Neural cell (in vitro differentiated cells): Measurements from ENCODE around the gene GABBR2. TPM values are rescaled to one million over a fixed set of nuclear protein-coding genes. Genes with fewer than 3 reads are reported as not detected.

Experiments
- H2AFZ ChIP-seq: fragments of 200-600, 300-800 bp; sonication (generic), shearing (Covaris generic); 2 replicates; pipeline ENCODE4 v1.6.0; 2014; ENCODE audit warnings: low read depth, mild to moderate bottlenecking, antibody characterized with exemption, low read length, moderate library complexity
- H3F3A ChIP-seq: fragments of 200-600 bp; shearing (Covaris generic); 2 replicates; pipeline ENCODE4 v1.6.1; 2016; ENCODE audit warnings: mild to moderate bottlenecking, moderate library complexity, mixed read lengths, antibody characterized with exemption, low read length; ENCODE audit not compliant: insufficient read depth, poor library complexity, severe bottlenecking
- H3K27ac ChIP-seq: fragments of 200-600, 300-800 bp; sonication (generic), shearing (Covaris generic); 2 replicates; pipeline ENCODE4 v1.5.1; 2014; ENCODE audit warnings: mild to moderate bottlenecking, low read length, moderate library complexity
- H3K27me3 ChIP-seq: fragments of 300-800, 200-600 bp; sonication (generic), shearing (Covaris generic); 2 replicates; pipeline ENCODE4 v1.6.0; 2014; ENCODE audit warnings: mild to moderate bottlenecking, low read depth, low read length, moderate library complexity; ENCODE audit not compliant: insufficient read depth
- H3K36me3 ChIP-seq: fragments of 300-800, 200-600 bp; sonication (generic), shearing (Covaris generic); 2 replicates; pipeline ENCODE4 v1.5.1; 2014; ENCODE audit warnings: mild to moderate bottlenecking, antibody characterized with exemption, low read length, moderate library complexity; ENCODE audit not compliant: insufficient read depth
- H3K4me2 ChIP-seq: fragments of 300-800, 200-600 bp; sonication (generic), shearing (Covaris generic); 2 replicates; pipeline ENCODE4 v1.6.0; 2014; ENCODE audit warnings: mild to moderate bottlenecking, low read length
- H3K4me3 ChIP-seq: fragments of 300-800, 200-600 bp; sonication (generic), shearing (Covaris generic); 2 replicates; pipeline ENCODE4 v1.5.1; 2014; ENCODE audit warnings: mild to moderate bottlenecking, low read length, moderate library complexity
- H3K79me2 ChIP-seq: fragments of 200-600 bp; shearing (Covaris generic); replicated peaks from 2 replicates; pipeline ENCODE4 v1.6.0; 2014; ENCODE audit warnings: mild to moderate bottlenecking, low read length, moderate library complexity; ENCODE audit not compliant: insufficient read depth
- H3K9ac ChIP-seq: fragments of 300-800, 200-600 bp; sonication (generic), shearing (Covaris generic); 2 replicates; pipeline ENCODE4 v1.6.1; 2016; ENCODE audit warnings: mild to moderate bottlenecking, low read length, mixed read lengths
- H3K9me2 ChIP-seq: fragments of 200-600 bp; shearing (Covaris generic); 2 replicates; pipeline ENCODE4 v1.6.1; 2016; ENCODE audit warnings: mild to moderate bottlenecking, low read length, mixed read lengths; ENCODE audit not compliant: insufficient read depth
- H3K9me3 ChIP-seq: fragments of 200-600, 300-800 bp; sonication (generic), shearing (Covaris generic); 2 replicates; pipeline ENCODE4 v1.6.1; 2016; ENCODE audit warnings: mild to moderate bottlenecking, mixed run types, low read length, moderate library complexity, mixed read lengths
- H4K20me1 ChIP-seq: fragments of 200-600 bp; shearing (Covaris generic); 2 replicates; pipeline ENCODE4 v1.6.1; 2016; ENCODE audit warnings: mild to moderate bottlenecking, mixed run types; ENCODE audit not compliant: insufficient read depth
- CTCF ChIP-seq: fragments of 450-650 bp; IDR thresholded peaks from 2 replicates; pipeline ENCODE4 v1.5.1; 2014; ENCODE audit warnings: antibody characterized with exemption, mild to moderate bottlenecking, moderate library complexity; ENCODE audit not compliant: poor library complexity, severe bottlenecking
- EP300 ChIP-seq: fragments of 450-650 bp; conservative IDR thresholded peaks from 2 replicates; pipeline ENCODE4 v1.6.1; 2014; ENCODE audit warnings: antibody characterized with exemption, mild to moderate bottlenecking, moderate library complexity; ENCODE audit not compliant: poor library complexity, severe bottlenecking
- EZH2 ChIP-seq: fragments of 200-600, 300-800 bp; shearing (Covaris generic), sonication (generic); IDR thresholded peaks from 2 replicates; pipeline ENCODE4 v1.6.1; 2014; ENCODE audit warnings: antibody characterized with exemption, low read length, borderline replicate concordance, mild to moderate bottlenecking; ENCODE audit not compliant: insufficient read depth, poor library complexity, severe bottlenecking
- MXI1 ChIP-seq: fragments of 450-650 bp; conservative IDR thresholded peaks from 2 replicates; pipeline ENCODE4 v1.6.1; 2014; ENCODE audit warnings: antibody characterized with exemption, mild to moderate bottlenecking; ENCODE audit not compliant: poor library complexity, severe bottlenecking
- POLR2AphosphoS5 ChIP-seq: IDR thresholded peaks from 2 replicates; pipeline ENCODE4 v1.6.1; 2012
- RAD21 ChIP-seq: fragments of 450-650 bp; conservative IDR thresholded peaks from 2 replicates; pipeline ENCODE4 v1.6.1; 2014; ENCODE audit warnings: antibody characterized with exemption, mild to moderate bottlenecking, moderate library complexity
- REST ChIP-seq: IDR thresholded peaks from 2 replicates; pipeline ENCODE4 v1.6.1; 2012; ENCODE audit warnings: borderline replicate concordance
- SMC3 ChIP-seq: fragments of 450-650 bp; conservative IDR thresholded peaks from 2 replicates; pipeline ENCODE4 v1.6.1; 2014; ENCODE audit warnings: antibody characterized with exemption, mild to moderate bottlenecking, moderate library complexity; ENCODE audit not compliant: poor library complexity
- TAF1 ChIP-seq: IDR thresholded peaks from 2 replicates; pipeline ENCODE4 v1.6.1; 2012; ENCODE audit warnings: low read depth
- polyA plus RNA-seq: library from polyadenylated mRNA; depleted of rRNA; stranded (reverse); fragments of >200 nt; gene quantifications from 2 replicates; pipeline ENCODE4 v1.2.3, GENCODE V29; 2014

Gene GABBR2
- polyA plus RNA-seq, 1 donor from 2014 or later = 7.1 TPM

- TF ChIP-seq POLR2AphosphoS5 (no peak), CTCF (no peak), EP300 (no peak), RAD21 (no peak), MXI1 (no peak), SMC3 (no peak), REST (no peak), TAF1 (no peak)
Observed at GRCh38 chr9:98351370-98351769, 357.4 kb downstream of the GABBR2 start.

GRCh38 chr9:98347642-98348041 is 361.1 kb downstream of the GABBR2 start:
- Histone ChIP-seq H3K9me3 (peaks cover 3% of the 10 kb centered on the region), H3K79me2 (no peaks in the 10 kb centered on the region), H3F3A (no peaks in the 10 kb centered on the region)

More at GRCh38 chr9:98351370-98351769, 357.4 kb downstream of the GABBR2 start:
- Histone ChIP-seq H3K9ac (no peak overlapping the region), H3K4me2 (no peak overlapping the region), H3K27me3 (no peaks in the 10 kb centered on the region), H3K4me3 (no peak overlapping the region), H3K9me3 (peaks cover 3% of the 10 kb centered on the region), H3K79me2 (no peaks in the 10 kb centered on the region), H2AFZ (no peak overlapping the region), H4K20me1 (no peaks in the 10 kb centered on the region), H3K36me3 (no peaks in the 10 kb centered on the region), H3F3A (no peaks in the 10 kb centered on the region), H3K9me2 (no peaks in the 10 kb centered on the region), H3K27ac (no peak overlapping the region)

More at GRCh38 chr9:98347642-98348041, 361.1 kb downstream of the GABBR2 start:
- no peak overlapping the region for H3K4me3 ChIP-seq
- H3K4me2 ChIP-seq = no peak overlapping the region
- H2AFZ ChIP-seq = no peak overlapping the region
- no peaks in the 10 kb centered on the region for H3K36me3 ChIP-seq
- no peak for TF ChIP-seq REST
- no peak for TF ChIP-seq MXI1
- TF ChIP-seq EP300 = no peak
- TF ChIP-seq RAD21 = no peak
- no peak for TF ChIP-seq EZH2
- TF ChIP-seq POLR2AphosphoS5 = no peak
- no peak for TF ChIP-seq CTCF
- TF ChIP-seq SMC3 = no peak
- TF ChIP-seq TAF1 = no peak
- H3K27me3 ChIP-seq = no peaks in the 10 kb centered on the region
- H4K20me1 ChIP-seq = no peaks in the 10 kb centered on the region
- no peak overlapping the region for H3K9ac ChIP-seq
- no peak overlapping the region for H3K27ac ChIP-seq
- no peaks in the 10 kb centered on the region for H3K9me2 ChIP-seq
